Sigmoid colon (tissue), 4 donors: ENCODE results near the gene NAALAD2.

ENCODE experiments used
- EP300 ChIP-seq, 4 donors: sonication (generic); formaldehyde crosslinking; IDR thresholded peaks; one replicate each; pipeline ENCODE4 v1.6.1; 2017; ENCODE audit warnings: antibody characterized with exemption in 4 of 4
- POLR2A ChIP-seq, 2 donors: fragments of 450-650 bp; IDR thresholded peaks; one replicate each; pipeline ENCODE4 v1.6.1; 2016; ENCODE audit warnings: antibody characterized with exemption in 2 of 2, mild to moderate bottlenecking in 2 of 2, moderate library complexity in 2 of 2
- POLR2AphosphoS5 ChIP-seq, 4 donors: sonication (generic); formaldehyde crosslinking; IDR thresholded peaks; one replicate each; pipeline ENCODE4 v1.6.1; 2017; ENCODE audit warnings: antibody characterized with exemption in 4 of 4
- TF ChIP-seq, protein P1 (sequence below), 4 experiments: fragments of 450-650 bp in 3 of 4; fragments of 200-600 bp in 1 of 4; IDR thresholded peaks; one replicate each; pipeline ENCODE4 v1.5.1; 2016 to 2019; ENCODE audit warnings: antibody characterized with exemption in 4 of 4, mild to moderate bottlenecking in 3 of 4, moderate library complexity in 2 of 4

DNA sequence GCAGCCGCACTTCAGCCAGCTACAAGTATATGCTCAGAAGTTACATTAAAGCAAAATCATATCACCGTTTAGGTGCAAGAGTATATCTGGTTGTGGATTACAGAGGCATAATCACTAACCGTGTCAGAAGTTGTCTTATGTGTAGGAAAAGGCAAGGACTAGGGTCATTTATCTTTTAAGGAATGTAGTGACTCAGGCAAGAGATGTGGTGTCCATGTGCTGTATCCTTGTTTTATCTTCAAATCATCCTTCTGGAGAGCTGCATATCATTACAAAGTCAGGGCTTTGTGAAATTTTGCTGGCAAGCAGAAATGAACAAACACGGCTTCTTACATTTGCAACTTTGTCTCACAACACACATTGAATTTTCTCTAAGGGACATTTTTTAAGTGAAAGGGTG, 101.1 kb downstream of the NAALAD2 start:
- no peak for TF ChIP-seq POLR2AphosphoS5 (IDR thresholded peaks at IDR 0.05)
- TF ChIP-seq POLR2A (IDR thresholded peaks at IDR 0.05): no peak
- TF ChIP-seq, protein P1, sequence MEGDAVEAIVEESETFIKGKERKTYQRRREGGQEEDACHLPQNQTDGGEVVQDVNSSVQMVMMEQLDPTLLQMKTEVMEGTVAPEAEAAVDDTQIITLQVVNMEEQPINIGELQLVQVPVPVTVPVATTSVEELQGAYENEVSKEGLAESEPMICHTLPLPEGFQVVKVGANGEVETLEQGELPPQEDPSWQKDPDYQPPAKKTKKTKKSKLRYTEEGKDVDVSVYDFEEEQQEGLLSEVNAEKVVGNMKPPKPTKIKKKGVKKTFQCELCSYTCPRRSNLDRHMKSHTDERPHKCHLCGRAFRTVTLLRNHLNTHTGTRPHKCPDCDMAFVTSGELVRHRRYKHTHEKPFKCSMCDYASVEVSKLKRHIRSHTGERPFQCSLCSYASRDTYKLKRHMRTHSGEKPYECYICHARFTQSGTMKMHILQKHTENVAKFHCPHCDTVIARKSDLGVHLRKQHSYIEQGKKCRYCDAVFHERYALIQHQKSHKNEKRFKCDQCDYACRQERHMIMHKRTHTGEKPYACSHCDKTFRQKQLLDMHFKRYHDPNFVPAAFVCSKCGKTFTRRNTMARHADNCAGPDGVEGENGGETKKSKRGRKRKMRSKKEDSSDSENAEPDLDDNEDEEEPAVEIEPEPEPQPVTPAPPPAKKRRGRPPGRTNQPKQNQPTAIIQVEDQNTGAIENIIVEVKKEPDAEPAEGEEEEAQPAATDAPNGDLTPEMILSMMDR (IDR thresholded peaks at IDR 0.05): no peak
- no peak for TF ChIP-seq EP300 (IDR thresholded peaks at IDR 0.05)
